Activated naive CD8-positive, alpha-beta T cell treated with anti-CD3 and anti-CD28 coated beads, Interleukin-2, amount 10 ng/mL, durations not matched to agents 7 days and 5 days (primary cell): ENCODE results near the gene ARHGAP6. TPM values are rescaled to one million over a fixed set of nuclear protein-coding genes. Genes with fewer than 3 reads are reported as not detected.
A peak's percentile ranks its signal among the peaks of the same experiment; 100 is the strongest.
"Not testable (repeated sequence)": the region's sequence is repeated elsewhere in the genome, so short reads cannot be mapped to it uniquely, and the experiment has no call there.

ENCODE experiments used
- ATAC-seq: fragments of 150-1000 bp; cut with Tn5 transposase; one replicate; pipeline ENCODE4 v1.10.0; 2021; ENCODE audit warnings: low read depth, moderate library complexity
- POLR2A ChIA-PET: fragments of 350-600 bp; sonication (Branson Sonifier 250); formaldehyde crosslinking; loops from one replicate; lab custom pipeline; 2021; ENCODE audit warnings: antibody characterized with exemption; lab: Charles Lee
- DNase-seq: peaks from one replicate; pipeline ENCODE4 v3.0.0; 2021
- H3K27ac Mint-ChIP-seq: one replicate; pipeline ENCODE4 v1.8.0; 2022; ENCODE audit warnings: mild to moderate bottlenecking, mixed read lengths
- H3K27me3 Mint-ChIP-seq: one replicate; pipeline ENCODE4 v1.8.0; 2022; ENCODE audit warnings: mild to moderate bottlenecking, moderate library complexity, mixed read lengths
- H3K36me3 Mint-ChIP-seq: one replicate; pipeline ENCODE4 v1.8.0; 2021; ENCODE audit warnings: mild to moderate bottlenecking, mixed read lengths
- H3K4me1 Mint-ChIP-seq: one replicate; pipeline ENCODE4 v1.8.0; 2021; ENCODE audit warnings: mixed read lengths
- H3K4me3 Mint-ChIP-seq: one replicate; pipeline ENCODE4 v1.8.0; 2022; ENCODE audit warnings: mild to moderate bottlenecking, moderate library complexity, mixed read lengths
- H3K9me3 Mint-ChIP-seq: one replicate; pipeline ENCODE4 v1.8.0; 2021; ENCODE audit warnings: mixed read lengths
- total RNA-seq, 2 experiments: library from RNA; stranded (reverse); gene quantifications; one replicate each; pipeline ENCODE4 v1.2.3, GENCODE V29; 2021

The ARHGAP6 gene
- total RNA-seq, 2 experiments from 2014 or later: not detected

DNA sequence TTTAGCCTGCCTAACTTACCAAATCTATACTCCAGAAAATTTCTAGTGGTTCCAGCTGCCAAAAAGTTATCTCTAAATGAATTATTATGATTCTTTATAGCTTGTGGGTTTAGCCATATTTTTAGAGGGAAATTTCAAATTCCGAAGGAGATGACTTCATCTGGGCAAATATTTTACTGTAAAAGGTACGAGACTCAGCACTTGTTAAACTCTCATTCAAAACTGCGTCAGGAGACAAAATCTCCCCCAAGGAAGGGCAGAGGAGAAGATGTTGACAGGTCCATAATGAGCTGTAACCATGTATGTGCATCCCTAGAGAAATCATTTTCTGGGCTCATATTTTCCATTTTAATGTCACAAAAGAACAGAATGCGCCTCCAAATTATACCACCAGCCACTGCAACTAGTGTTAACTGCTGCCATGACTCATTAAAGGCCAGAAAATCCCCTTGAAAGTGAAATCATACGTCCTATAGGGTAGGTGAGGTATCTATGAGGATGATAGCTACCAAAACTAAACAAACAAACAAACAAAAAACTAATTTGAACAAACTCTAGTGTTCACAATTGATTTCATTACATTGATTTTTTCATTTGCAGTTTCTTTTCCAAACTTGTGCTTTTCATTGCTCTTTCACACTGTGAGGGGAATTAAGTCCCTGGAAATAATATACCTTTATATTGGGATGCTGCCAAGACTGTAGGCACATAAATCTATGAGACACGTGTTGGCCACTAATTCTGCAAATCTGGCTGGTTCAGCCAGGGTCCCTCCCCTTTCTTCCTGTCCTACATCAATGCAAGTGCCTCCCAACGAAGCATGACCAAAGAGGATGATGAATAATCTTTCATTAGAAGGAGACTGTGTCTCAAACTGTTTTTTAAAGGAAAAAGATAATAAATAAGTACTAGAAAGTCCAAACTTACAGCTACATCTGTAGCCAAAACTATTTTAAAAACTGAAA lies 85.8 kb downstream of the ARHGAP6 start:
- DNase-seq (no peak), ATAC-seq (no peak)
- H3K9me3 Mint-ChIP-seq: peaks cover 3% of the 10 kb centered on the region
- H3K4me1 Mint-ChIP-seq: no peaks in the 10 kb centered on the region
- H3K4me3 Mint-ChIP-seq: no peak overlapping the region
- no peaks in the 10 kb centered on the region for H3K36me3 Mint-ChIP-seq
- no peak overlapping the region for H3K27ac Mint-ChIP-seq
- no peaks in the 10 kb centered on the region for H3K27me3 Mint-ChIP-seq
- POLR2A ChIA-PET: no interaction called here

DNA sequence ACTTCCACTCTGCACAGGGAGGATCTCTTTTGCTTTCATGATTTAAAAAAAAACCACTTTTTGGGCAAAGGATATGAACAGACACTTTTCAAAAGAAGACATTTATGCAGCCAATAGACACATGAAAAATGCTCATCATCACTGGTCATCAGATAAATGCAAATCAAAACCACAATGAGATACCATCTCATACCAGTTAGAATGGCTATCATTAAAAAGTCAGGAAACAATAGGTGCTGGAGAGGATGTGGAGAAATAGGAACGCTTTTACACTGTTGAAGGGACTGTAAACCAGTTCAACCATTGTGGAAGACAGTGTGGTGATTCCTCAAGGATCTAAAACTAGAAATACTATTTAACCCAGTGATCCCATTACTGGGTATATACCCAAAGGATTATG lies 87.4 kb downstream of the ARHGAP6 start:
- POLR2A ChIA-PET, ATAC-seq, H3K4me3 Mint-ChIP-seq, H3K9me3 Mint-ChIP-seq, H3K4me1 Mint-ChIP-seq, H3K27ac Mint-ChIP-seq, H3K27me3 Mint-ChIP-seq, DNase-seq, H3K36me3 Mint-ChIP-seq: not testable (repeated sequence)

DNA sequence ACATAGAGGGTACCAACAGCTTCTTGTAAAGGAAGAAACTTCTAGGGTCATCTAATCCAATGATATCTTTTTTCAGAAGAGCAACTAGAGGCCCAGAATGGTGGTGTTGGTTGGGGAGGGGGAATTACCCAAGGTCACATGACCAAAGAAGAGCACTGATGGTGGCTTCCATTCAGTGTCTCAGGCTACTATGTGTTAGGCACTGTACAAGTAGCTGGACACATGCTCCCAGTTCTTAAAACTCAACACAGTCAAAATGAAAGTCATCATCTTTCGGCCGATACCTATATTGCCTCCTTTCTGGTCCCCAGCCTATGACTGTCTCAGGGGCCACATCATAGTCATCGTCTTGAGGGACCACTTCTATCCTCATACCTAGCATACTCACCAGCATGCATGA lies 88.1 kb downstream of the ARHGAP6 start:
- no peak for ATAC-seq
- H3K9me3 Mint-ChIP-seq: peaks cover 3% of the 10 kb centered on the region
- peak overlapping the region; percentile 28 for H3K27ac Mint-ChIP-seq
- H3K4me3 Mint-ChIP-seq: no peak overlapping the region
- DNase-seq: no peak
- POLR2A ChIA-PET: no interaction called here
- no peaks in the 10 kb centered on the region for H3K4me1 Mint-ChIP-seq
- H3K27me3 Mint-ChIP-seq: no peaks in the 10 kb centered on the region
- no peaks in the 10 kb centered on the region for H3K36me3 Mint-ChIP-seq

DNA sequence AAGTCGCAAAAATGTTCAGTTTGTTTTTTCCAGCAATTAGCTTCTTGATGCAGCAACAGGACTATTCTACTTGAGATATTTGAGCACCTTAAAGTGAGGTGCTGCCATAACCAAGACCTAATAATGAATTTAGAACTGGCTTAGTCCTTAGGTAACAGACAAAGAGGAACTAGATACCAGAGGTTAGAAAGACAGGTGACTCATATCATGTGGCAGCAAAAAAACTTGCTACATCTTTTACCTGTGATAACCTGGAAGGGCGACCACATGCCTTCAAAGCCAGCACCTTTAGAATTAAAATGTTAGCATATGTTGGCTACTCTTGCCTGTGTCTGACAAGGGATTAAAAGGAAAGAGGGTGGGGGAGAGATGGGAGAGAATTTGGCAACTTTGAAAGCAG lies 90.4 kb downstream of the ARHGAP6 start:
- POLR2A ChIA-PET: no interaction called here
- no peak for ATAC-seq
- H3K9me3 Mint-ChIP-seq: peaks cover 3% of the 10 kb centered on the region

DNA sequence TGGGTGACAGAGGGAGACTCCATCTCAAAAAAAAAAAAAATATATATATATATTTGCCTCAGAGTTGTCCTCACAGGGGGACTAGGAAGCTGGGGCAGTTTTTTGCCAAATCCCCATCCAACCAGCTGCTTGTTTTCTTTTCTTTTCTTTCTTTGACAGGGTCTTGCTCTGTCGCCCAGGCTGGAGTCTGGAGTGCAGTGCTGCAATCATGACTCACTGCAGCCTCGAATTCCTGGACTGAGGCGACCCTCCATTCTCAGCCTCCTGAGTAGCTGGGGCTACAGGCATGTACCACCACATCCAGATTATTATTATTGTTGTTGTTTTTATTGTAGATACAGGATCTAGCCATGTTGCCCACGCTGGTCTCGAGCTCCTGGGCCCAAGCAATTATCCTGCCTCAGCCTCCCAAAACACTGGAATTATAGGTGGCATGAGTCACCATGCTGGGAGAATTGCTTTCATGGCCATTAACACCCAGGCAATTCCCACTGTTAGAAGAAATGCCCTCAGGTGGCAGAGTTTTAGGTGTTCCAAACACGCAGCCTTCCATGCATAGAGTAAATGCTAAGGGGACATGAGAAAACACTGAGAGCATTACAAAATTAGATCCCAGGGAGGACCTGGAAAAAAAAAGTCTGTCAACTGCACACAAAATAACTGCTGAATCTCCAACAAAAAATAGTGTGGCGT lies 98.0 kb downstream of the ARHGAP6 start:
- Mint-ChIP-seq H3K4me1 (no peaks in the 10 kb centered on the region), H3K27ac (no peak overlapping the region), H3K36me3 (no peaks in the 10 kb centered on the region), H3K4me3 (no peak overlapping the region), H3K9me3 (no peaks in the 10 kb centered on the region), H3K27me3 (peaks cover 3% of the 10 kb centered on the region)
- ATAC-seq (no peak), DNase-seq (no peak)
- POLR2A ChIA-PET: no interaction called here

More for the DNA sequence above, 90.4 kb downstream of the ARHGAP6 start:
- no peaks in the 10 kb centered on the region for H3K27me3 Mint-ChIP-seq
- no peak for DNase-seq
- no peaks in the 10 kb centered on the region for H3K36me3 Mint-ChIP-seq
- H3K4me1 Mint-ChIP-seq: no peaks in the 10 kb centered on the region
- H3K27ac Mint-ChIP-seq: no peak overlapping the region
- no peak overlapping the region for H3K4me3 Mint-ChIP-seq

DNA sequence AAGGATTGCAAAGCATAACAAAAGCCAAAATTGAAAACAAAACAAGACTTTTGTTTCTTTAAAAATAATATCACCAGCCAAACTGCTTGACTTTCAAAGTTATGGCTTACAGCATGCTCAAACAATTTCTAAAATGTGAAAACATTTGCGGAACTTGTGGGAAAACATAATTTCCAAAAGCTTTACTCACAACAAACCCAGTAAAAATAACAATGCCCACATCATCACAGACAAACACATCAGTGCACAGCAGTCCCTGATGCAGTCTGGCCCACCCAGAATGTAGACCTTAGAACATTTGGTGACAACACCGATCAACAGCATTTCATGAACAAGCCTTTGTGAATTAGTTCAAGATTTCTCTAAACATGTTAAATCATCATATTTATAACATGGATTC lies 98.9 kb downstream of the ARHGAP6 start:
- Mint-ChIP-seq H3K4me1 (no peaks in the 10 kb centered on the region), H3K27ac (no peak overlapping the region), H3K36me3 (no peaks in the 10 kb centered on the region), H3K27me3 (peaks cover 3% of the 10 kb centered on the region), H3K4me3 (no peak overlapping the region), H3K9me3 (no peaks in the 10 kb centered on the region)
- no peak for DNase-seq
- ATAC-seq: no peak
- POLR2A ChIA-PET: no interaction called here

DNA sequence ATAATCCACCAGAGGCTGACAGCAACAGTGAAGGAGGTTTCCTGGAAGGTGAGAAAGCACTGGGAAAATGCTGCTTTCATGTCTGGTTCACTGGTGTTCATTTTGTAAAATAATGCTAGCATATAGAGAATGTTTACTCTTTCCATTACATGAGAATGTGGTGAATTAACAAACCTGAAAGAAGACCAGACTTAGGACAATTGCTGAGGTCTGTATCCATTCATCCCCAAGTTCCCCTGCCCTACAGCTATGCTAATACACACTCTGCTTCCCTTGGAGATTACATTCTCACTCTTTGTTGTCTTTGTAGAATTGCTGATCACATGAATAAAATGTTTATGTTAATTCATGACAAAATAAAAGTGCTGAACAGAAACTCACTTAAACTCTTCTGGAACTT lies 99.5 kb downstream of the ARHGAP6 start:
- POLR2A ChIA-PET: no interaction called here
- H3K9me3 Mint-ChIP-seq: no peaks in the 10 kb centered on the region
- ATAC-seq (no peak), DNase-seq (no peak)
- H3K4me3 Mint-ChIP-seq: no peak overlapping the region
- H3K36me3 Mint-ChIP-seq: no peaks in the 10 kb centered on the region
- H3K27me3 Mint-ChIP-seq: peaks cover 3% of the 10 kb centered on the region
- H3K27ac Mint-ChIP-seq: no peak overlapping the region
- no peaks in the 10 kb centered on the region for H3K4me1 Mint-ChIP-seq

DNA sequence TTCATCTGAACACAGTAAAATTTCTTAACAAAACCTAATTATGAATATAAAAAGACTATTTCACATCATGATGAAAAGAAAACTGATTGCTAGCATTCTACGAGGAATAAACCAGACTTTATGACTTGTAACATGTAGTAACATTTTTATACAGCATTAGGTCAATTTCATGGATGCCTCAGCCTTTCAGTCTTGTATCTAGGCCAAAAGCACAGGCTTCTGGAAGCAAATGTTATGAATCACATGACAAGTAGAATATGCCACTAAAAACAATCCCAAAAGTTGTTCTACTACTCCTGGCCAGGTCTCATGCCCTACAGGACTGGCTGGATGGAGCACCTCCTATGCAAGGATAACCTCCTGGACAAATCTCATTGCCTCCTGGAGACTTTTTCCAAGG lies 101.2 kb downstream of the ARHGAP6 start:
- peaks cover 3% of the 10 kb centered on the region for H3K27me3 Mint-ChIP-seq
- H3K27ac Mint-ChIP-seq: no peak overlapping the region
- H3K4me1 Mint-ChIP-seq: no peaks in the 10 kb centered on the region
- ATAC-seq: no peak
- H3K4me3 Mint-ChIP-seq: no peak overlapping the region
- POLR2A ChIA-PET: no interaction called here
- no peaks in the 10 kb centered on the region for H3K9me3 Mint-ChIP-seq
- H3K36me3 Mint-ChIP-seq: no peaks in the 10 kb centered on the region
- no peak for DNase-seq

DNA sequence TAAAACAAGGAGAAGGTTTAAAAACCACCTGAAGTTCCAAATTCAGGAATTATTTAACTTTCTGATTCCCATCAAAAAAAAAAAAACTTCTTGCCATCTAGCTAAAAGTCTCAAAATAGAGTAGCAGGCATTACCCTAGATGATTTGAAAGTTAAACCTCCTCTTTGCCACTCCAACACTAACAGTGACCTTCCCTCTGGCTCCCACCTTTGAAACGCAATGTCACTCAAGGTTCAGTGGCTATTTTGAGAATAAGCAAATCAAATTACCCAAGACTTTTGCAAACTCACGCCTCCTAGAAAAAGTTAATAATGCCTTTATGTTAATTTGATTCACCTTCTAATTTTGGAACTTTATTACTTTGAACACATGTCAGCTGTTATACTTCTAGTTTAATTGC lies 103.2 kb downstream of the ARHGAP6 start:
- Mint-ChIP-seq H3K27ac (no peak overlapping the region), H3K9me3 (no peaks in the 10 kb centered on the region), H3K36me3 (no peaks in the 10 kb centered on the region), H3K4me3 (no peak overlapping the region), H3K4me1 (no peaks in the 10 kb centered on the region), H3K27me3 (peaks cover 3% of the 10 kb centered on the region)
- POLR2A ChIA-PET: no interaction called here
- DNase-seq (no peak), ATAC-seq (no peak)

DNA sequence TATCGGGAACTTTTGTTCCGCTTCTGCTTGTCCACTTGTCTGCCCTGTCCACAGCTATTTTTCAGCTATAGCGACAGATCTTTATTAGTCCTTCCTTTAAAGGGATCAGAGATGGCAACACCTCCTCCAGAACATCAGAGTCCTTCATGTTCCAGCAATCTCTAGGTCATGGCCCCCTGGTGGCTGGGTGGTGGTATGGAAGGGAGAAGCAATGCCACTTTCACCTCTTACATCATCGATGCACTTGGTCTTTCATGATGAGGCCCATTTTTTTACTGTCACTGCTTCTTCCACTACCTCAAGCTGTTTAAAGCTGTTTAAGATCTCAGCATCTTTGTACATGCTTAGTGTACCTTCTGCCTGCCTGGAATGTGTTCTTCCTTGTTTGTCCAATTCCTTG lies 106.7 kb downstream of the ARHGAP6 start:
- DNase-seq: peak; percentile 32
- no peaks in the 10 kb centered on the region for H3K4me1 Mint-ChIP-seq
- peaks cover 2% of the 10 kb centered on the region for H3K27me3 Mint-ChIP-seq
- no peak overlapping the region for H3K27ac Mint-ChIP-seq
- no peak overlapping the region for H3K4me3 Mint-ChIP-seq
- POLR2A ChIA-PET: no interaction called here
- H3K36me3 Mint-ChIP-seq: no peaks in the 10 kb centered on the region
- ATAC-seq: no peak
- H3K9me3 Mint-ChIP-seq: no peaks in the 10 kb centered on the region

DNA sequence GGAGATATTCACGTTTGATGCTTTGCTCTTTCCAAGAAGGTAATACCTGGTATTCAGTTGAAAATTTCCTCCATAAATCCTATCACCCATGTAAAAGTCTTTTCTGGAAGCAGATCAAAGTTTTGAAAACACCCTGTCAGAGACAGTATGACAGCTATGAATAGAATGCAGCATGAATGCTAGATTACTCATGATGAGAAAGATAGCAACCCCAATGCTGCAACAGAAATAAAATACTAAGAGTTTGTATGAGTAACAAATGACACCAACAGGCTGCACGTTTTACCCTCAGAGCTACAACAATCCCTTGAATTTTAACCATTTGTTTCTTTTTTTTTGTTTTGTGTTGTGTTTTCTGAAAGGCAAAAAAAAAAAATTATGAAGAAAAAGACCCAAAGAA lies 108.6 kb downstream of the ARHGAP6 start:
- ATAC-seq: no peak

DNA sequence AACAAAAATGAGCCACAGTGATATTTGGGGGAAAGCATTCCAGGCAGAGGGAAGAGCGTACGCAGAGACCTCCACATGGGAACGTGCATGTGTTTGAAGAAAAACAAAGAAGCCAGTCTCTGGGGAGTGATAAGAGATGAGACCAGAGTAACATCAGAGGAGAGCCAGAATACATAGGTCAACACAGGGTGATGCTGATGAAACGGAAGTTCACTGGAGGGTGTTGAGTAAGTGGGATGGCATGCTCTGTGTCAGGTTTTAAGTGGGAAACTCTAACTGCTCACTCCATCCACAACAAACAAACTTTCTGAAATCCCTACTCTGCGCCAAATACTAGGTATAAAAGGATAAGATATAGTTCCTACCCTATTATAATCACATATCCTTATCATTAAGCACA lies 110.0 kb downstream of the ARHGAP6 start:
- DNase-seq (no peak), ATAC-seq (no peak)
- H3K4me3 Mint-ChIP-seq: no peak overlapping the region
- peaks cover 9% of the 10 kb centered on the region for H3K27me3 Mint-ChIP-seq
- no peaks in the 10 kb centered on the region for H3K9me3 Mint-ChIP-seq
- H3K27ac Mint-ChIP-seq: no peak overlapping the region
- no peaks in the 10 kb centered on the region for H3K36me3 Mint-ChIP-seq
- POLR2A ChIA-PET: no interaction called here
- no peaks in the 10 kb centered on the region for H3K4me1 Mint-ChIP-seq

More for the DNA sequence above, 108.6 kb downstream of the ARHGAP6 start:
- no peaks in the 10 kb centered on the region for H3K36me3 Mint-ChIP-seq
- peaks cover 7% of the 10 kb centered on the region for H3K27me3 Mint-ChIP-seq
- H3K9me3 Mint-ChIP-seq: no peaks in the 10 kb centered on the region
- H3K4me1 Mint-ChIP-seq: no peaks in the 10 kb centered on the region
- H3K4me3 Mint-ChIP-seq: no peak overlapping the region
- DNase-seq: no peak
- POLR2A ChIA-PET: no interaction called here
- H3K27ac Mint-ChIP-seq: no peak overlapping the region

DNA sequence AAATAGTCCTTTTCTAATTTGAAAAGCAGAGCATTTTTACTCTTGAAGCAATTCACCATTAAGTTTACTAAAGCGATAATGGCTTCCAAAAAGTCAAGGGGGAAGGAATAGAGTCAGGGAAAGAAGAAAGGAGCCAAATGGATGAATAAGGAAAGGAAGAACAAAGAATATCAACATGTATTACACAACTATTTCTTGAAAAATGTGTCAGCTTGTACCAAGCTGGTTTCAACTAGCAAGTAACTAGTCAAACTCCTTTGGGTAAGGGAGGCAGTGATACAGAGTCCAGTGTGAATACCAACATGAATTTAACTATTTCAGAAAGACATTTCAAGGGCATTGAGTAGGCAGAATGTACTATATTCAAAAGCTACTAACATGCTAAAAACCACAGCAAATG lies 112.1 kb downstream of the ARHGAP6 start:
- POLR2A ChIA-PET: no interaction called here
- no peaks in the 10 kb centered on the region for H3K36me3 Mint-ChIP-seq
- DNase-seq (no peak), ATAC-seq (no peak)
- no peak overlapping the region for H3K4me3 Mint-ChIP-seq
- no peaks in the 10 kb centered on the region for H3K4me1 Mint-ChIP-seq
- H3K27me3 Mint-ChIP-seq: peaks cover 12% of the 10 kb centered on the region
- H3K27ac Mint-ChIP-seq: no peak overlapping the region
- H3K9me3 Mint-ChIP-seq: no peaks in the 10 kb centered on the region

DNA sequence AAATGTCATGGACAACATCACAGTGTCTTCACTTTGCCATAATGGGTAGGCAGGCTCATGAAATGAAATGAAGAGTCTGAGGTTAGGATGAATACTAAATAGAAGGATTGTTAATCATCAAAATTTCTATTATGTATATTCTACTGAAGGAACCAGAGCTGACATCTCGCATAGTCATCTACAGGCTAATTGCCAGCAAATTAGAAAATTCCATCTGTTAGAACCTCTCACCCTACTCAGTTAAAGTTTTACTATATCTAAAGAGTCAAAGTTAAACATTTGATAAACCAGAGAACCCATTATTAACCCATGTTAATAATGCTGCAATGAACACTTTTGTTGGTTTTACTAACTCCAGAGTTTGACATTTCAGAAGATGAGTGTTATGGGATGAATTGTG lies 114.6 kb downstream of the ARHGAP6 start:
- ATAC-seq: no peak
- Mint-ChIP-seq H3K4me3 (no peak overlapping the region), H3K36me3 (no peaks in the 10 kb centered on the region), H3K27me3 (peaks cover 10% of the 10 kb centered on the region), H3K27ac (no peak overlapping the region), H3K4me1 (no peaks in the 10 kb centered on the region), H3K9me3 (no peaks in the 10 kb centered on the region)
- POLR2A ChIA-PET: no interaction called here
- no peak for DNase-seq
